Measurements from ENCODE around the gene MED26. TPM values are rescaled to one million over a fixed set of nuclear protein-coding genes. Genes with fewer than 3 reads are reported as not detected.

The MED26 gene
- total and polyA plus RNA-seq, 10 of the 15 experiments (the other 5 are each of a cell fraction or from before 2014, with no cell fraction given), result 1.1 to 21.4 (median 9.7) TPM

GRCh38 chr19:16562608-16563025 lies 65.4 kb downstream of the MED26 start:
- DNase-seq (ENCODE audit: low read depth, low spot score), result no peak
- Histone ChIP-seq H3K4me2 (ENCODE audit: control insufficient read depth, insufficient read depth) (no peak overlapping the region), H3K79me2 (ENCODE audit: control insufficient read depth, insufficient read depth, low read length) (peaks cover 2% of the 10 kb centered on the region; the same call in 1 of the 2 replicates), H3K4me1 (ENCODE audit: control insufficient read depth, insufficient read depth, low read length) (no peaks in the 10 kb centered on the region), H3K9me3 (replicated peaks; ENCODE audit: control insufficient read depth, insufficient read depth, low read length) (no peaks in the 10 kb centered on the region), H3K27ac (ENCODE audit: control insufficient read depth, insufficient read depth) (no peak overlapping the region), H3K4me3 (no peak overlapping the region), H3K27me3 (replicated peaks in 1 of 2; ENCODE audit: control insufficient read depth in 2 of 2, insufficient read depth in 2 of 2, low read length in 1 of 2) (no peaks in the 10 kb centered on the region), H4K20me1 (ENCODE audit: control insufficient read depth, insufficient read depth) (peaks cover 4% of the 10 kb centered on the region; the same call in 1 of the 2 replicates), H2AFZ (ENCODE audit: control insufficient read depth, low read depth, low read length) (no peak overlapping the region), H3K36me3 (ENCODE audit: control insufficient read depth in 2 of 2, insufficient read depth in 2 of 2, low read length in 1 of 2) (peaks cover 7 to 56% of the 10 kb centered on the region in 2 experiments), H3K9ac (ENCODE audit: control insufficient read depth, insufficient read depth, low read length) (no peak overlapping the region)
- RAD21 ChIA-PET (ENCODE audit: unreplicated experiment), result interaction anchor here (0.5 kb wide), 1 partner anchor 17 kb away, joined by 3 read pairs; no protein-coding TSS in a partner anchor
- POLR2A ChIA-PET, result interaction anchor here (1.0 to 1.3 kb wide), 2 partner anchors 15 to 25 kb away, joined by 3 to 5 read pairs; no protein-coding TSS in a partner anchor
- CTCF ChIA-PET, result no interaction called here
- TF ChIP-seq PAX8 (IDR thresholded peaks at IDR 0.05) (no peak), SP1 (IDR thresholded peaks at IDR 0.05; ENCODE audit: low read depth, low read length) (no peak), HSF1 (IDR thresholded peaks at IDR 0.05; ENCODE audit: low read depth, low read length) (no peak), GATAD2B (conservative IDR thresholded peaks at IDR 0.05; ENCODE audit: low read depth) (no peak), NFYB (IDR thresholded peaks at IDR 0.05; ENCODE audit: insufficient read depth, low read depth, low read length) (no peak), CEBPB (IDR thresholded peaks at IDR 0.05; ENCODE audit: borderline replicate concordance in 1 of 2, low read depth in 2 of 2, low read length in 2 of 2) (no peak), CTCF (IDR thresholded peaks at IDR 0.05 in 2 of 3, conservative IDR thresholded peaks at IDR 0.05 in 1 of 3; ENCODE audit: control insufficient read depth in 2 of 3, extremely low read depth in 1 of 3, insufficient read depth in 1 of 3, low read depth in 3 of 3, low read length in 3 of 3) (no peak), MXI1 (IDR thresholded peaks at IDR 0.05; ENCODE audit: low read depth, low read length) (no peak), RELB (IDR thresholded peaks at IDR 0.05; ENCODE audit: low read depth) (no peak), ZNF24 (IDR thresholded peaks at IDR 0.05) (no peak), PBX3 (IDR thresholded peaks at IDR 0.05; ENCODE audit: insufficient replicate concordance, low read depth, low read length) (no peak), ZBTB4 (CRISPR knock-in tag; IDR thresholded peaks at IDR 0.05) (no peak), MTA2 (IDR thresholded peaks at IDR 0.05; ENCODE audit: low read depth) (no peak), ZNF274 (IDR thresholded peaks at IDR 0.05; ENCODE audit: insufficient read depth, insufficient read length) (no peak)
- no peak for FAIRE-seq
- in situ Hi-C loops (cut with MboI), result no loop called here
- ATAC-seq, result no peak
- SMC1A ChIA-PET (ENCODE audit: uncharacterized antibody, unreplicated experiment), result interaction anchor here (0.8 to 1.0 kb wide), 3 partner anchors 11 to 15 kb away, joined by 3 read pairs; no protein-coding TSS in a partner anchor
- no TSS peak for BruUV-seq (replicated peaks)
- intact Hi-C loops (cut with micrococcal nuclease; ENCODE audit: unreplicated experiment), result no loop called here
- WGBS (ENCODE audit: insufficient coverage, insufficient replicate concordance, low lambda C conversion rate, missing lambda C conversion rate), result 93% methylated on average over 6 of the region's 6 CpGs

Data from GM12878 (cell line).